Testis (tissue), 5 donors: Measurements from ENCODE around the gene TBC1D25. TPM values are rescaled to one million over a fixed set of nuclear protein-coding genes. Genes with fewer than 3 reads are reported as not detected.

Source experiments
- DNase-seq: peaks from one replicate; pipeline ENCODE4 v3.0.0-alpha.2; 2019
- H3K27ac ChIP-seq, 2 donors: fragments of 200-600 bp; sonication (generic); one replicate each; pipeline ENCODE4 v1.5.1; 2019
- H3K27me3 ChIP-seq: fragments of 200-600 bp; sonication (generic); one replicate; pipeline ENCODE4 v1.5.1; 2019
- H3K36me3 ChIP-seq: fragments of 200-600 bp; sonication (generic); one replicate; pipeline ENCODE4 v1.5.1; 2017; ENCODE audit warnings: low read depth; ENCODE audit errors: missing control alignments
- H3K4me1 ChIP-seq: fragments of 200-600 bp; sonication (generic); one replicate; pipeline ENCODE4 v1.5.1; 2019
- H3K4me3 ChIP-seq, 2 donors: fragments of 200-600 bp; sonication (generic); one replicate each; pipeline ENCODE4 v1.5.1; 2017 to 2019
- H3K9me3 ChIP-seq: fragments of 200-600 bp; sonication (generic); one replicate; pipeline ENCODE4 v1.5.1; 2017
- CTCF ChIP-seq, 3 experiments: fragments of 450-650 bp in 2 of 3; fragments of 200-600 bp in 1 of 3; sonication (generic) in 1 of 3; IDR thresholded peaks; one replicate each; pipeline ENCODE4 v1.5.1; 2016 to 2019; ENCODE audit warnings: antibody characterized with exemption in 3 of 3, mild to moderate bottlenecking in 2 of 3, moderate library complexity in 1 of 3
- POLR2A ChIP-seq: fragments of 450-650 bp; IDR thresholded peaks from one replicate; pipeline ENCODE4 v1.6.1; 2017; ENCODE audit warnings: antibody characterized with exemption, mild to moderate bottlenecking, moderate library complexity
- WGBS, 2 donors: methylation state at CpG; one replicate each; pipeline ENCODE4 v1.1.5; 2018; 5-methylcytosine and 5-hydroxymethylcytosine counted together
- intact Hi-C: fragments of 100-400 bp; cut with DNase I; formaldehyde crosslinking; loops from one replicate; pipeline ENCODE4 v1.15.1; 2023; ENCODE audit warnings: low total_unique reads
- long read RNA-seq, 2 donors: transcript quantifications; one replicate each; lab custom pipeline, GENCODE V29; 2026
- polyA plus RNA-seq: library from polyadenylated mRNA; stranded (reverse); fragments of 350-450 nt; fragmentation: Illumina TruSeq; extraction: RNeasy Lipid Tissue Mini Kit (QIAGEN cat#74804); gene quantifications from one replicate; pipeline ENCODE4 v1.2.3, GENCODE V29; 2014; ENCODE audit warnings: low read depth, low replicate concordance; ENCODE audit not compliant: insufficient read depth
- total RNA-seq, 2 donors: library from RNA; depleted of rRNA; stranded (reverse); fragments of >200 nt; gene quantifications; one replicate each; pipeline ENCODE4 v1.2.3, GENCODE V29; 2016

Gene TBC1D25
- total RNA-seq = 10 to 100 TPM; 27.3 to 36.1 TPM
- 19.3 TPM for polyA plus RNA-seq
- long read RNA-seq, donor 1, full-length matches to known transcripts = 3 of 3 reads
- long read RNA-seq, donor 1, partial matches to known transcripts = 0 of 3 reads
- long read RNA-seq, donor 1, other reads (novel, unspliced or antisense) = 0 of 3 reads
- long read RNA-seq, donor 2, full-length matches to known transcripts = 10 of 10 reads
- long read RNA-seq, donor 2, partial matches to known transcripts = 0 of 10 reads
- long read RNA-seq, donor 2, other reads (novel, unspliced or antisense) = 0 of 10 reads

GRCh38 chrX:48539345-48540027 lies at the start of gene TBC1D25:
Gene TBC1D25, plus strand, starts transcription at chrX:48539714. Its CDS starts 84 bp downstream, at chrX:48539798.
- Histone ChIP-seq H3K27ac (peak within 1 kb of the TSS; percentile 91), H3K4me1 (no peaks in the 10 kb centered on the region), H3K9me3 (no peaks in the 10 kb centered on the region), H3K4me3 (peak within 1 kb of the TSS; percentile 62 to 79), H3K36me3 (no peaks in the 10 kb centered on the region), H3K27me3 (no peaks in the 10 kb centered on the region)
- DNase-seq = peak; percentile 98
- WGBS, 2 donors = 0 to 1% methylated on average over 10 to 59 of the region's 59 CpGs
- intact Hi-C loops = no loop called here
- TF ChIP-seq POLR2A (no peak), CTCF (IDR thresholded peaks at IDR 0.05) (no peak)

- no peaks in the 10 kb centered on the region for H3K36me3 ChIP-seq
- no peak overlapping the region for H3K27ac ChIP-seq
- H3K27me3 ChIP-seq = no peaks in the 10 kb centered on the region
- TF ChIP-seq CTCF (IDR thresholded peaks at IDR 0.05) (no peak), POLR2A (no peak)
- intact Hi-C loops = no loop called here
- DNase-seq = no peak
- H3K9me3 ChIP-seq = no peaks in the 10 kb centered on the region
- H3K4me3 ChIP-seq = no peak overlapping the region
- H3K4me1 ChIP-seq = no peaks in the 10 kb centered on the region
- 65 to 73% methylated on average over 2 of the region's 2 CpGs for WGBS, 2 donors
Measured at GRCh38 chrX:48489892-48490291, 49.6 kb upstream of the TBC1D25 start.

GRCh38 chrX:48490661-48491060 lies 48.9 kb upstream of the TBC1D25 start:
- H3K27me3 ChIP-seq = no peaks in the 10 kb centered on the region
- intact Hi-C loops = no loop called here
- H3K9me3 ChIP-seq = no peaks in the 10 kb centered on the region
- no peak for TF ChIP-seq CTCF (IDR thresholded peaks at IDR 0.05)
- no peak for TF ChIP-seq POLR2A
- H3K27ac ChIP-seq = no peak overlapping the region
- WGBS, 2 donors = 89% methylated on average over 8 of the region's 8 CpGs; no CpG with 5 or more reads in 1 of the 2 donors
- no peak overlapping the region for H3K4me3 ChIP-seq
- DNase-seq = no peak
- H3K4me1 ChIP-seq = no peaks in the 10 kb centered on the region
- H3K36me3 ChIP-seq = no peaks in the 10 kb centered on the region

GRCh38 chrX:48491809-48492208 lies 47.7 kb upstream of the TBC1D25 start:
- WGBS, 2 donors = 91% methylated on average over 9 of the region's 9 CpGs; no CpG with 5 or more reads in 1 of the 2 donors
- Histone ChIP-seq H3K27me3 (no peaks in the 10 kb centered on the region), H3K4me1 (no peaks in the 10 kb centered on the region), H3K27ac (no peak overlapping the region), H3K9me3 (no peaks in the 10 kb centered on the region), H3K36me3 (no peaks in the 10 kb centered on the region), H3K4me3 (no peak overlapping the region)
- DNase-seq = no peak
- intact Hi-C loops = no loop called here
- TF ChIP-seq CTCF (IDR thresholded peaks at IDR 0.05) (no peak), POLR2A (no peak)
